ENCODE data around the gene SLC7A8.

The SLC7A8 gene

DNA sequence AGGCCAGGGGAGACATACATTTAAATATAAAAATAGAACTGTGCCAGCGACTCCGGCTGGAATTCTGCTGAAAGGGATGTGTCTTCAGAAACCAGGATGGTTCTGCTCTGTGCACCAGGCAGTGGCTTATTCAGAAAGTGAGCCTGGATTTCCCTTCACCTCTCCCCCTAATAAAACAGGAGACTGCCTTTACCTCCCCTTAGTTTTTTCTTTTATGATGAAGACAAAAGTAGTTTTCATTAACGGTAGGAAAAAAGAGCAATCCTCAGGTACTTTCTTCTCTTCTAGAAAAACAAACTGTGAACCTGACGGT is 346 bp downstream of the SLC7A8 start:
- Histone ChIP-seq H3K9me3 (ENCODE audit: control insufficient read depth in 1 of 2, low read length in 2 of 2) (no peaks in the 10 kb centered on the region), H3K9ac (ENCODE audit: low read depth in 1 of 2, low read length in 2 of 2) (peak overlapping the region; percentile 72 to 76), H3K27ac (ENCODE audit: low read depth, low read length) (no peak overlapping the region)

DNA sequence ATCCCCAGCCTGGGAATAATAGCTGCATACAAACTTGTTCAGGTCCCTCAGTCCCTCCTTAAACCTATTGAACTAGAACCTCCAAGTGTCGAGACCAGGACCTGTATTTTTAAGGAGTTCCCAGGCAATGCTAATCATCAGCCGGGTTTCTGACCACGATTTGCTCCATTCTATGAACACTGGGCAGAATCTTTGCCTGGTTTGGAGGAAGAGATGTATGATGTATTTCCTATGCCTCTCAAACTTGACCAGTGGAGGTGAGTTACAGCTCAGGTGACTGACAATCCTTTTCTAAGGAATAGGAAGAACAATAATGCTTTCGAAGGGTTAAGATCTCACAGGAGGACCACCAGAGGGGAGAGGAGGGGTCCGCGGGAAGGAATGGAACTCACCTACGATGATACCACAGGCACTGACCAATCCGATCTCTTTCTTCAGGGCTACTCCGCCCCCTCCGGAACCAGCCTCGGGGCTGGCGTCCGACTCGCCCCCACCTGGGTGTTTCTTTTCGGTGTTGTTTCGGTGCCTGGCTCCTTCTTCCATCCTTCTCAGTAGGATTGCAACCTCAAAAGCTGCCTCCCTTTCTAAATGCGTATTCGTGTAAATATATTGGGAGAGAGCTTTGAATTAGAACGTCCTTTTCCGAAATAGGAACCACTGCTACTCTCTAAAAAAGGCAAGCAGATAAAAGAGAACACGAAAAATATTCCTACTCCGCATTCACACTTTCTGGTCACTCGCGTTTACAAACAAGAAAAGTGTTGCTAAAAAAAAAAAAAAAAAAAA is 895 bp downstream of the SLC7A8 start:
- Histone ChIP-seq H3K4me3 (ENCODE audit: low read depth in 1 of 2, low read length in 2 of 2) (peak overlapping the region; percentile 77 to 83), H3K36me3 (ENCODE audit: control insufficient read depth in 1 of 2, insufficient read depth in 2 of 2, low read length in 2 of 2) (no peaks in the 10 kb centered on the region), H3K27me3 (ENCODE audit: control insufficient read depth in 1 of 2, insufficient read depth in 2 of 2, low read length in 2 of 2) (no peaks in the 10 kb centered on the region), H3K4me1 (ENCODE audit: control insufficient read depth in 1 of 2, insufficient read depth in 2 of 2, low read length in 2 of 2) (peaks cover 16 to 32% of the 10 kb centered on the region in 2 donors), H3K27ac (ENCODE audit: low read depth, low read length) (peak overlapping the region; percentile 13), H3K9me3 (ENCODE audit: control insufficient read depth in 1 of 2, low read length in 2 of 2) (no peaks in the 10 kb centered on the region), H3K9ac (ENCODE audit: low read depth in 1 of 2, low read length in 2 of 2) (peak overlapping the region; percentile 72 to 76)

More for the DNA sequence above, 346 bp downstream of the SLC7A8 start:
- no peaks in the 10 kb centered on the region for H3K27me3 ChIP-seq (ENCODE audit: control insufficient read depth in 1 of 2, insufficient read depth in 2 of 2, low read length in 2 of 2)
- peaks cover 15 to 26% of the 10 kb centered on the region in 2 donors for H3K4me1 ChIP-seq (ENCODE audit: control insufficient read depth in 1 of 2, insufficient read depth in 2 of 2, low read length in 2 of 2)
- H3K4me3 ChIP-seq (ENCODE audit: low read depth in 1 of 2, low read length in 2 of 2): peak overlapping the region; percentile 77 to 83
- H3K36me3 ChIP-seq (ENCODE audit: control insufficient read depth in 1 of 2, insufficient read depth in 2 of 2, low read length in 2 of 2): no peaks in the 10 kb centered on the region

DNA sequence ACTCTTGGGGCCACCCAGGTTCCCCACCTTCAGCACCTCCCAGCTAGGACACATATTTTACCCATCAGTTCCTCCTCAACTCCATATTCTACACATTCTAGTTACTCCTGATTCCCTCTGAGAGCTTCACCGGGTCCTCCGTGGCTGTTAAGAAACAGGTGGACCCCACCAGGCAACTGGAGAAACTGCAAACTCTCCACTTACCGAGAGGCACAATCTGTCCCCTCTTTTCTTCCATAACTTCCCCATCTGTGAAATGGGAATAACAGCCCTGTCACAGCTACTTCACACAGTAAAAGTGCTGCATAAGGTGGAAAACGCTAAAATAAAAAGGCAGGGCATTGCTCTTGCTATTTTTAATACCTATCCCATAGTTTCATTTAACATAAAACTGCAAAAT is 1.5 kb downstream of the SLC7A8 start:
- H3K9me3 ChIP-seq (ENCODE audit: control insufficient read depth in 1 of 2, low read length in 2 of 2): no peaks in the 10 kb centered on the region
- peak overlapping the region; percentile 72 to 76 for H3K9ac ChIP-seq (ENCODE audit: low read depth in 1 of 2, low read length in 2 of 2)
- H3K4me1 ChIP-seq (ENCODE audit: control insufficient read depth in 1 of 2, insufficient read depth in 2 of 2, low read length in 2 of 2): peaks cover 18 to 38% of the 10 kb centered on the region in 2 donors
- H3K27me3 ChIP-seq (ENCODE audit: control insufficient read depth in 1 of 2, insufficient read depth in 2 of 2, low read length in 2 of 2): no peaks in the 10 kb centered on the region
- H3K27ac ChIP-seq (ENCODE audit: low read depth, low read length): no peak overlapping the region
- no peaks in the 10 kb centered on the region for H3K36me3 ChIP-seq (ENCODE audit: control insufficient read depth in 1 of 2, insufficient read depth in 2 of 2, low read length in 2 of 2)
- H3K4me3 ChIP-seq (ENCODE audit: low read depth in 1 of 2, low read length in 2 of 2): peak overlapping the region; percentile 77 to 83

DNA sequence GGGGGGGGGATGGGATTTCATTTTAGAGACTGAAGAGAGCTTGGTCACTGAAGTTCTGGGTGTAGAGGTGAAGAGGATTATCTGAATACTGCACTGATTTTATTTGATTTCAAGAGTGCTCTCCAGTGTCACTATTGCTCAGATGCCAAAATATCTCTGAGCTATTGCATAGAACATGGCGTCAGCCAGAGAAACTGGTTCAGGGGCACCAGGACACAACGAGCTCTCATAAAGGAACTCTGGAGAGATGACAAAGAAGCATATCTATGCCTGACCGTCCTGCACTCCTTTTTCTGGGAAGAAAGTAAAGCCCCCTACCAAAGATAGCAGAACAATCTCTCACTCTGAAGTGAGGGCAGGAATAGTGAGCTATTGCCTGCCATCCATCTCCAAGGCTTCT is 2.0 kb downstream of the SLC7A8 start:
- no peaks in the 10 kb centered on the region for H3K9me3 ChIP-seq (ENCODE audit: control insufficient read depth in 1 of 2, low read length in 2 of 2)
- H3K27me3 ChIP-seq (ENCODE audit: control insufficient read depth in 1 of 2, insufficient read depth in 2 of 2, low read length in 2 of 2): no peaks in the 10 kb centered on the region
- peaks cover 18 to 38% of the 10 kb centered on the region in 2 donors for H3K4me1 ChIP-seq (ENCODE audit: control insufficient read depth in 1 of 2, insufficient read depth in 2 of 2, low read length in 2 of 2)
- no peak overlapping the region for H3K27ac ChIP-seq (ENCODE audit: low read depth, low read length)
- no peaks in the 10 kb centered on the region for H3K36me3 ChIP-seq (ENCODE audit: control insufficient read depth in 1 of 2, insufficient read depth in 2 of 2, low read length in 2 of 2)
- H3K4me3 ChIP-seq (ENCODE audit: low read depth in 1 of 2, low read length in 2 of 2): peak overlapping the region; percentile 77 to 83
- peak overlapping the region; percentile 72 to 76 for H3K9ac ChIP-seq (ENCODE audit: low read depth in 1 of 2, low read length in 2 of 2)

DNA sequence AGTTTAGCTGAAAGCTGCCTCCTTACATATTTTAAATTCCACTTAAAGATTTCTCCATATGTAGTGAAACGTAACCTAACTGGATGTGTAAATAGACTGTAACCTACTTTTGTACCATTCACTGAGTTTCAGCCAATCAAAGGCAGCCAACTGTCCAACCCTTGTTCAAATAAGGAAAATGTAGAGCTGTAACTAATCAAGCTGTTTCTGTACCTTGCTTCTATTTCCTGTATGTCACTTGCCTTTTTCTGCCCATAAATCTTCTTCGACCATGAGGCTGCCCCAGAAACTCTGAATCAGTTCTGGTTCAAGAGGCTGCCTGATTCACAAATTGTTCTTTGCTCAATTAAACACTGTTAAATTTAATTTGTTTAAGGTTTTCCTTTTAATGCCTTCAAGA is 6.3 kb downstream of the SLC7A8 start:
- H3K9ac ChIP-seq (ENCODE audit: low read depth in 1 of 2, low read length in 2 of 2): peak overlapping the region in 1 of 2 donors; percentile 27

DNA sequence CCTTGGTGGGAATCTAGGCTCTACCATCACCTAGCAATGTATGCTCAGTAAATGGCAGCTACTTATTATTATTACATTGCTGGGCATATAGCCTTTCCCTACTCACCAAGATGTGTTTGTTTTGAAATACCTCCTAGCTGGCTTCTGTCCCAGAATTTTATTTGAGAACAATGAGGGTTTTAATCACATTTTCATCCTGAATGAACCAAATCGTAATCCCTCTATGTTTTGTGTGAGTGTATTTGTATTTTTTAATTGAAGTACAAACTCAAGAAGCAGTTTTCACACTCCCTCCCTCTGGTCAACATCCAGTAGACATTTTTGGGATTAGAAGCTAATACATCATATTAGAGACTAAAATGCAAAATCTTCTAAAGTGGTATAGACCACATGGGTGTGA is 7.6 kb downstream of the SLC7A8 start:
- H3K27me3 ChIP-seq (ENCODE audit: control insufficient read depth in 1 of 2, insufficient read depth in 2 of 2, low read length in 2 of 2): no peaks in the 10 kb centered on the region
- H3K36me3 ChIP-seq (ENCODE audit: control insufficient read depth in 1 of 2, insufficient read depth in 2 of 2, low read length in 2 of 2): no peaks in the 10 kb centered on the region
- no peak overlapping the region for H3K9ac ChIP-seq (ENCODE audit: low read depth in 1 of 2, low read length in 2 of 2)
- no peak overlapping the region for H3K4me3 ChIP-seq (ENCODE audit: low read depth in 1 of 2, low read length in 2 of 2)
- no peaks in the 10 kb centered on the region for H3K9me3 ChIP-seq (ENCODE audit: control insufficient read depth in 1 of 2, low read length in 2 of 2)
- peaks cover 14 to 52% of the 10 kb centered on the region in 2 donors for H3K4me1 ChIP-seq (ENCODE audit: control insufficient read depth in 1 of 2, insufficient read depth in 2 of 2, low read length in 2 of 2)
- no peak overlapping the region for H3K27ac ChIP-seq (ENCODE audit: low read depth, low read length)

More for the DNA sequence above, 6.3 kb downstream of the SLC7A8 start:
- no peaks in the 10 kb centered on the region for H3K27me3 ChIP-seq (ENCODE audit: control insufficient read depth in 1 of 2, insufficient read depth in 2 of 2, low read length in 2 of 2)
- H3K4me3 ChIP-seq (ENCODE audit: low read depth in 1 of 2, low read length in 2 of 2): no peak overlapping the region
- H3K9me3 ChIP-seq (ENCODE audit: control insufficient read depth in 1 of 2, low read length in 2 of 2): no peaks in the 10 kb centered on the region
- no peak overlapping the region for H3K27ac ChIP-seq (ENCODE audit: low read depth, low read length)
- H3K36me3 ChIP-seq (ENCODE audit: control insufficient read depth in 1 of 2, insufficient read depth in 2 of 2, low read length in 2 of 2): no peaks in the 10 kb centered on the region
- H3K4me1 ChIP-seq (ENCODE audit: control insufficient read depth in 1 of 2, insufficient read depth in 2 of 2, low read length in 2 of 2): peaks cover 22 to 47% of the 10 kb centered on the region in 2 donors

DNA sequence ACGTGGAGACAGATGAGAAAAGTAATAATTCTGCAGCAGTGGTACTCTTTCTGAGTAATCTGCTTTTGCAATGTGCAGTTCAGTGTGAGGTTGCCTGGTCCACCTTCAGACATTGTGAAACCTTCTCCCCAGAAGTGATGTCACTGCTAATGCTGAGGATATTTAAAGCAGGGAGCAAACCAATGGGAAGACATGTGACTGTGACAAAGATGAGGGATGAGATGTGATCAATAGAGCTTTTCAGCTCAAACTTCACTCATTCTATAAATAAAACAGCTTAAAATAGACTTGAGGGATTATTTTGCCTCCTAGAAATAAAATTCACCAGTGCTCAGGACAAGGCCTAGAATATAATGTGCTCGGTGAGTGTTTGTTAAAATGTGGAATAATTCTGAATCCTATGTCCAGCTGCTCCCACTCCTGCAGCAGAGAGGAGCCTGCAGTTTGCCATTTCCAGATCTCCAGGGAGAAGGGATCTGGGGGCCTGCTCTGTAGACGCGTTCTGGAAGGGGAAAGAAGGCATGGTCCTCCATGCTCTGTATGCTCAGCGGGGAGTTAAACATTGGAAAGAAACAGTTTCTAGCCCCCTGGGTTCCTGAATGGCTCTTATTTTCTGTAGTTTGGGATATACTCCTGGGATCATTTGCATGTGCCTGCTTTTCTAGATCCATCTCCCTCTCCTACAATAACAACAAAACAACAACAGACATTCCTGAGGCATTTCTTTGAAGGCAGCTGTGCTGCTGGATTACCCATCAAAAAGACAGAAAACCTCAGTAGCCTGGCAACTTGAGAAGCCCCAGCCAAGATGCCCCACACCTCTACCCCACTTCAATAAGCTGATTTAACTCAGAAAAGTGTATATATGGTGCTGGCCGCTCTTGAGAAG is 8.9 kb downstream of the SLC7A8 start:
- H3K4me1 ChIP-seq (ENCODE audit: control insufficient read depth in 1 of 2, insufficient read depth in 2 of 2, low read length in 2 of 2): peaks cover 17 to 57% of the 10 kb centered on the region in 2 donors
- H3K27ac ChIP-seq (ENCODE audit: low read depth, low read length): no peak overlapping the region
- no peaks in the 10 kb centered on the region for H3K27me3 ChIP-seq (ENCODE audit: control insufficient read depth in 1 of 2, insufficient read depth in 2 of 2, low read length in 2 of 2)
- no peaks in the 10 kb centered on the region for H3K36me3 ChIP-seq (ENCODE audit: control insufficient read depth in 1 of 2, insufficient read depth in 2 of 2, low read length in 2 of 2)
- no peak overlapping the region for H3K4me3 ChIP-seq (ENCODE audit: low read depth in 1 of 2, low read length in 2 of 2)
- no peaks in the 10 kb centered on the region for H3K9me3 ChIP-seq (ENCODE audit: control insufficient read depth in 1 of 2, low read length in 2 of 2)
- H3K9ac ChIP-seq (ENCODE audit: low read depth in 1 of 2, low read length in 2 of 2): no peak overlapping the region

DNA sequence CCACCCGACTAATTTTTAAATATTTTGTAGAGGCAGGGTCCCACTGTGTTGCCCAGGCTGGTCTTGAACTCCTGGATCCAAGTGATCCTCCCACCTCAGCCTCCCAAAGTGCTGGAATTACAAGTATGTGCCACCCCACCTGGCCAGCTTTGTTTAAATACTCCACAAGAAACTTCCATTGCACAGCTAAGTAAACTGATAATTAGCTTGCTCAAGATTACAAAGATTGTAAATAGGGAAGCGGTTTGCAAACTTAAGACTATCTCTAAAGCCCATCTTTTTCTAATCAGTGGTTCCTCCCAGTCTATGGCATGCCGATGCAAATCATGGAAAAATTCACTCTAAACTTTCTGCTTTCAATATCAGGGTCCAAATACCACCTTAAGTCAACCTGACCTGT is 9.7 kb downstream of the SLC7A8 start:
- no peak overlapping the region for H3K9ac ChIP-seq (ENCODE audit: low read depth in 1 of 2, low read length in 2 of 2)
- no peak overlapping the region for H3K27ac ChIP-seq (ENCODE audit: low read depth, low read length)
- H3K4me3 ChIP-seq (ENCODE audit: low read depth in 1 of 2, low read length in 2 of 2): no peak overlapping the region
- peaks cover 24 to 54% of the 10 kb centered on the region in 2 donors for H3K4me1 ChIP-seq (ENCODE audit: control insufficient read depth in 1 of 2, insufficient read depth in 2 of 2, low read length in 2 of 2)
- H3K27me3 ChIP-seq (ENCODE audit: control insufficient read depth in 1 of 2, insufficient read depth in 2 of 2, low read length in 2 of 2): no peaks in the 10 kb centered on the region
- H3K36me3 ChIP-seq (ENCODE audit: control insufficient read depth in 1 of 2, insufficient read depth in 2 of 2, low read length in 2 of 2): no peaks in the 10 kb centered on the region
- no peaks in the 10 kb centered on the region for H3K9me3 ChIP-seq (ENCODE audit: control insufficient read depth in 1 of 2, low read length in 2 of 2)

DNA sequence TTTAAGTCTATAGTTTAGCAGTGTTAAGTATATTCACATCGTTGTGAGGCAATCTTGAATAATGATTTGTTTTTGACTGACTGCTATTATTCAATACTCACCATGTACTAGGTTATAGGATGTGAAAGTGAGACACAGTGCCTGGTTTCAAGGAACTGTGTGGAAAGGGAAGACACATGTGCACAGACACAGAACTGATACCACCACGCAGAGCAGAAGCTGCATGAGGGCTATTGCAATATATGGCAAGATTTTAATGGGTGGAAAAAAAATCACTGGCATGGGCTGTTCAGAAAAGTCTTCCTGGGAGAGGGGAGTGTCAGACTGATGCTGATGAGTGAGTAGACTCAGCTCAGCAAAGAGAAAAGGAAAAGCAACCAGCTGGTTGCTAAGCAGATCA is 10.4 kb downstream of the SLC7A8 start:
- no peaks in the 10 kb centered on the region for H3K9me3 ChIP-seq (ENCODE audit: control insufficient read depth in 1 of 2, low read length in 2 of 2)
- H3K4me1 ChIP-seq (ENCODE audit: control insufficient read depth in 1 of 2, insufficient read depth in 2 of 2, low read length in 2 of 2): peaks cover 29 to 57% of the 10 kb centered on the region in 2 donors
- H3K36me3 ChIP-seq (ENCODE audit: control insufficient read depth in 1 of 2, insufficient read depth in 2 of 2, low read length in 2 of 2): no peaks in the 10 kb centered on the region
- no peak overlapping the region for H3K9ac ChIP-seq (ENCODE audit: low read depth in 1 of 2, low read length in 2 of 2)
- no peaks in the 10 kb centered on the region for H3K27me3 ChIP-seq (ENCODE audit: control insufficient read depth in 1 of 2, insufficient read depth in 2 of 2, low read length in 2 of 2)
- no peak overlapping the region for H3K27ac ChIP-seq (ENCODE audit: low read depth, low read length)
- H3K4me3 ChIP-seq (ENCODE audit: low read depth in 1 of 2, low read length in 2 of 2): no peak overlapping the region

DNA sequence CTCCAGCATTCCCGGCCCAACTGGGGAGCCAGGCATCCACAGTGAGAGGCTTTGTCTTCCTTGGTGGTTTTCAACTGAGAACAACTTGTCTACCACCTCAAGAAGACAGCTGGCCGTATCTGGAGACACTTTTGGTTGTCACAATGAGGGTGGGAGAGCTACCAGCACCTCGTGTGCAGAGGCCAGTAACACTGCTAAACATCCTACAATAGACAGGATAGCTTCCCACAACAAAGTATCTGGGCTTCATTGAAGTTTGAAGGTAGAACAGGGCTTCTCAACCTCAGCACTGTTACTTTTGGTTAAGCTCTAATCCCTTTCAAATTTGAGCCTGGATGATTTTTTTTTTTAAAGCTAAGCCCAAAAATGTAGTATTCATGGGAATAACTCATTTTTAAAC is 10.9 kb downstream of the SLC7A8 start:
- no peaks in the 10 kb centered on the region for H3K9me3 ChIP-seq (ENCODE audit: control insufficient read depth in 1 of 2, low read length in 2 of 2)
- H3K9ac ChIP-seq (ENCODE audit: low read depth in 1 of 2, low read length in 2 of 2): no peak overlapping the region
- H3K36me3 ChIP-seq (ENCODE audit: control insufficient read depth in 1 of 2, insufficient read depth in 2 of 2, low read length in 2 of 2): no peaks in the 10 kb centered on the region
- H3K4me3 ChIP-seq (ENCODE audit: low read depth in 1 of 2, low read length in 2 of 2): no peak overlapping the region
- peaks cover 33 to 57% of the 10 kb centered on the region in 2 donors for H3K4me1 ChIP-seq (ENCODE audit: control insufficient read depth in 1 of 2, insufficient read depth in 2 of 2, low read length in 2 of 2)
- no peaks in the 10 kb centered on the region for H3K27me3 ChIP-seq (ENCODE audit: control insufficient read depth in 1 of 2, insufficient read depth in 2 of 2, low read length in 2 of 2)
- no peak overlapping the region for H3K27ac ChIP-seq (ENCODE audit: low read depth, low read length)

Measured in duodenal mucosa (tissue), 2 donors.